ENCODE data around the gene TXNRD2.

The TXNRD2 gene

GRCh38 chr22:19968450-19968891 is 26.9 kb upstream of the TXNRD2 start:
- no peak overlapping the region for H3K27ac ChIP-seq
- no peak for TF ChIP-seq CTCF (conservative IDR thresholded peaks at IDR 0.05)
- no peak for TF ChIP-seq ZFX (IDR thresholded peaks at IDR 0.05)

- H3K27ac ChIP-seq, result no peak overlapping the region
- TF ChIP-seq ZFX (IDR thresholded peaks at IDR 0.05) (no peak), CTCF (conservative IDR thresholded peaks at IDR 0.05) (no peak)
These were observed 26.3 kb upstream of the TXNRD2 start for GRCh38 chr22:19967850-19968449.

- TF ChIP-seq CTCF (conservative IDR thresholded peaks at IDR 0.05) (no peak), ZFX (IDR thresholded peaks at IDR 0.05) (no peak)
- no peak overlapping the region for H3K27ac ChIP-seq
These were observed 25.5 kb upstream of the TXNRD2 start for GRCh38 chr22:19966908-19967750.

GRCh38 chr22:19965771-19966709 is 24.4 kb upstream of the TXNRD2 start:
- H3K27ac ChIP-seq, result no peak overlapping the region
- TF ChIP-seq CTCF (conservative IDR thresholded peaks at IDR 0.05) (peak; percentile 46), ZFX (IDR thresholded peaks at IDR 0.05) (no peak)

GRCh38 chr22:19964701-19965386 is 23.2 kb upstream of the TXNRD2 start:
- H3K27ac ChIP-seq, result peak overlapping the region; percentile 100
- TF ChIP-seq ZFX (IDR thresholded peaks at IDR 0.05), result no peak

- TF ChIP-seq CTCF (conservative IDR thresholded peaks at IDR 0.05), result no peak
- no peak for TF ChIP-seq ZFX (IDR thresholded peaks at IDR 0.05)
- H3K27ac ChIP-seq, result peak overlapping the region; percentile 100
These were observed 22.4 kb upstream of the TXNRD2 start for GRCh38 chr22:19963863-19964642.

All from C4-2B (cell line).